HCT116 (cell line): Measurements from ENCODE around the gene CHD1. TPM values are rescaled to one million over a fixed set of nuclear protein-coding genes. Genes with fewer than 3 reads are reported as not detected.

Experiments used
- ATAC-seq: fragments of 200-7000 bp; cut with Tn5 transposase; 2 replicates; pipeline ENCODE4 v1.9.1; 2020; ENCODE audit warnings: mild to moderate bottlenecking, moderate library complexity
- BruUV-seq: library from RNA; stranded (reverse); fragments of 400-500 nt; replicated peaks from 2 replicates; lab custom pipeline; 2021; lab: Mats Ljungman, UMichigan
- CTCF ChIA-PET: fragments of 300-600 bp; sonication (Branson Sonifier 250); formaldehyde crosslinking; loops from one replicate; lab custom pipeline; 2021; ENCODE audit warnings: antibody characterized with exemption; lab: Charles Lee
- POLR2A ChIA-PET: fragments of 300-600, 350-600 bp; sonication (Branson Sonifier 250); formaldehyde crosslinking; loops from one replicate; lab custom pipeline; 2021; ENCODE audit warnings: antibody characterized with exemption; lab: Charles Lee
- RAD21 ChIA-PET, 2 experiments: fragments of 300-600 bp; sonication (Branson Sonifier 250); formaldehyde crosslinking; loops; one replicate each; lab custom pipeline; 2023; ENCODE audit warnings: low total read pairs in 2 of 2; ENCODE audit not compliant: uncharacterized antibody in 2 of 2, unreplicated experiment in 2 of 2, low non-redundant PET in 1 of 2; lab: Charles Lee
- DNase-seq: peaks from one replicate; pipeline ENCODE4 v3.0.0-alpha.2; 2010; ENCODE audit warnings: low read depth, low spot score
- H2AFZ ChIP-seq: fragments of 200-600 bp; shearing (Covaris generic), sonication (generic); 2 replicates; pipeline ENCODE4 v1.6.1; 2017; ENCODE audit warnings: low read depth, mixed run types, mixed read lengths, antibody characterized with exemption, low read length; ENCODE audit not compliant: poor library complexity, severe bottlenecking
- H3K27ac ChIP-seq: 2 replicates; pipeline ENCODE4 v1.5.1; 2012; ENCODE audit warnings: low read depth, low read length
- H3K27me3 ChIP-seq: fragments of 200-600 bp; sonication (generic); 2 replicates; pipeline ENCODE4 v1.6.1; 2016; ENCODE audit warnings: mixed run types, low read length, mixed read lengths; ENCODE audit not compliant: insufficient read depth
- H3K36me3 ChIP-seq, 2 experiments: fragments of 200-500 bp in 1 of 2; fragments of 200-600 bp in 1 of 2; sonication (Bioruptor generic) in 1 of 2; sonication (generic) in 1 of 2; 2 replicates each; pipeline versions ENCODE4 v1.5.1 to v1.6.1; 2014 to 2016; ENCODE audit warnings: low read length in 2 of 2, inconsistent platforms in 1 of 2, mixed read lengths in 1 of 2, mixed run types in 1 of 2; ENCODE audit not compliant: insufficient read depth in 2 of 2, control insufficient read depth in 1 of 2
- H3K4me1 ChIP-seq, 2 experiments: fragments of 200-600 bp in 1 of 2; sonication (generic) in 1 of 2; 2 replicates each; pipeline versions ENCODE4 v1.5.1 to v1.6.1; 2012 to 2017; ENCODE audit warnings: low read length in 2 of 2, inconsistent platforms in 1 of 2, mild to moderate bottlenecking in 1 of 2, mixed read lengths in 1 of 2, mixed run types in 1 of 2, moderate library complexity in 1 of 2; ENCODE audit not compliant: insufficient read depth in 2 of 2, control insufficient read depth in 1 of 2
- H3K4me2 ChIP-seq: fragments of 200-600 bp; sonication (generic); 2 replicates; pipeline ENCODE4 v1.6.1; 2017; ENCODE audit warnings: mixed run types, low read length, mixed read lengths
- H3K4me3 ChIP-seq, 2 experiments: fragments of 200-600 bp in 1 of 2; sonication (generic) in 1 of 2; replicated peaks in 1 of 2; 2 replicates each; pipeline ENCODE4 v1.5.1; 2011 to 2016; ENCODE audit warnings: low read length in 2 of 2, control low read depth in 1 of 2, low read depth in 1 of 2, mild to moderate bottlenecking in 1 of 2, mixed read lengths in 1 of 2, mixed run types in 1 of 2
- H3K79me2 ChIP-seq: fragments of 200-600 bp; sonication (generic); 2 replicates; pipeline ENCODE4 v1.6.1; 2017; ENCODE audit warnings: mild to moderate bottlenecking, mixed run types, low read length, moderate library complexity, mixed read lengths; ENCODE audit not compliant: insufficient read depth
- H3K9ac ChIP-seq: fragments of 200-600 bp; sonication (generic); 2 replicates; pipeline ENCODE4 v1.6.1; 2016; ENCODE audit warnings: low read length, mixed read lengths
- H3K9me2 ChIP-seq: fragments of 200-600 bp; sonication (generic), shearing (Covaris generic); 2 replicates; pipeline ENCODE4 v1.6.1; 2017; ENCODE audit warnings: mixed run types, mild to moderate bottlenecking, moderate library complexity; ENCODE audit not compliant: insufficient read depth
- H3K9me3 ChIP-seq, 2 experiments: fragments of 200-500 bp in 1 of 2; fragments of 200-600 bp in 1 of 2; sonication (Bioruptor generic) in 1 of 2; sonication (generic) in 1 of 2; 2 replicates each; pipeline ENCODE4 v1.6.1; 2014 to 2017; ENCODE audit warnings: low read length in 2 of 2, mixed read lengths in 2 of 2, inconsistent platforms in 1 of 2, low read depth in 1 of 2, mild to moderate bottlenecking in 1 of 2, mixed run types in 1 of 2, moderate library complexity in 1 of 2; ENCODE audit not compliant: control insufficient read depth in 1 of 2, insufficient read depth in 1 of 2
- H4K20me1 ChIP-seq: fragments of 200-600 bp; sonication (generic), shearing (Covaris generic); 2 replicates; pipeline ENCODE4 v1.6.1; 2017; ENCODE audit warnings: mixed run types, mild to moderate bottlenecking, moderate library complexity; ENCODE audit not compliant: insufficient read depth
- ATF3 ChIP-seq: IDR thresholded peaks from 2 replicates; pipeline ENCODE4 v1.6.1; 2012
- CBX3 ChIP-seq: IDR thresholded peaks from 2 replicates; pipeline ENCODE4 v1.6.1; 2012; ENCODE audit warnings: low read depth
- EGR1 ChIP-seq: IDR thresholded peaks from 2 replicates; pipeline ENCODE4 v1.6.1; 2012; ENCODE audit warnings: low read depth
- ELF1 ChIP-seq: IDR thresholded peaks from 2 replicates; pipeline ENCODE4 v1.6.1; 2012; ENCODE audit warnings: low read depth, borderline replicate concordance
- EZH2 ChIP-seq: fragments of 200-600 bp; sonication (generic); IDR thresholded peaks from 2 replicates; pipeline ENCODE4 v1.6.1; 2017; ENCODE audit warnings: antibody characterized with exemption, mixed run types
- FOSL1 ChIP-seq: IDR thresholded peaks from 2 replicates; pipeline ENCODE4 v1.6.1; 2012; ENCODE audit warnings: low read depth
- SIN3A ChIP-seq: IDR thresholded peaks from 2 replicates; pipeline ENCODE4 v1.6.1; 2012; ENCODE audit warnings: low read depth
- TCF7L2 ChIP-seq: IDR thresholded peaks from 2 replicates; pipeline ENCODE4 v1.7.0; 2011; ENCODE audit warnings: borderline replicate concordance, inconsistent platforms; ENCODE audit not compliant: insufficient read depth, insufficient read length; ENCODE audit errors: extremely low read depth
- intact Hi-C: fragments of 100-400 bp; cut with micrococcal nuclease; formaldehyde crosslinking; loops from 2 replicates; pipeline ENCODE4 v1.10.0; 2022
- total RNA-seq: library from RNA; stranded (reverse); gene quantifications from one replicate; pipeline ENCODE4 v1.2.1, GENCODE V29; 2021; ENCODE audit not compliant: unreplicated experiment
- TF ChIP-seq, protein P1 (sequence below): IDR thresholded peaks from 2 replicates; pipeline ENCODE4 v1.6.1; 2012; ENCODE audit warnings: low read depth

Gene CHD1
- total RNA-seq, 1 experiment from 2014 or later, result 43.9 TPM

GRCh38 chr5:98909363-98909762 lies 19.4 kb downstream of the CHD1 start:
- intact Hi-C loops, result no loop called here
- H3K9ac ChIP-seq, result no peak overlapping the region
- BruUV-seq, result no TSS peak
- TF ChIP-seq CBX3 (no peak), FOSL1 (no peak), TCF7L2 (no peak), ELF1 (no peak), ATF3 (no peak), EGR1 (no peak), EZH2 (no peak), SIN3A (no peak)
- TF ChIP-seq, protein P1, sequence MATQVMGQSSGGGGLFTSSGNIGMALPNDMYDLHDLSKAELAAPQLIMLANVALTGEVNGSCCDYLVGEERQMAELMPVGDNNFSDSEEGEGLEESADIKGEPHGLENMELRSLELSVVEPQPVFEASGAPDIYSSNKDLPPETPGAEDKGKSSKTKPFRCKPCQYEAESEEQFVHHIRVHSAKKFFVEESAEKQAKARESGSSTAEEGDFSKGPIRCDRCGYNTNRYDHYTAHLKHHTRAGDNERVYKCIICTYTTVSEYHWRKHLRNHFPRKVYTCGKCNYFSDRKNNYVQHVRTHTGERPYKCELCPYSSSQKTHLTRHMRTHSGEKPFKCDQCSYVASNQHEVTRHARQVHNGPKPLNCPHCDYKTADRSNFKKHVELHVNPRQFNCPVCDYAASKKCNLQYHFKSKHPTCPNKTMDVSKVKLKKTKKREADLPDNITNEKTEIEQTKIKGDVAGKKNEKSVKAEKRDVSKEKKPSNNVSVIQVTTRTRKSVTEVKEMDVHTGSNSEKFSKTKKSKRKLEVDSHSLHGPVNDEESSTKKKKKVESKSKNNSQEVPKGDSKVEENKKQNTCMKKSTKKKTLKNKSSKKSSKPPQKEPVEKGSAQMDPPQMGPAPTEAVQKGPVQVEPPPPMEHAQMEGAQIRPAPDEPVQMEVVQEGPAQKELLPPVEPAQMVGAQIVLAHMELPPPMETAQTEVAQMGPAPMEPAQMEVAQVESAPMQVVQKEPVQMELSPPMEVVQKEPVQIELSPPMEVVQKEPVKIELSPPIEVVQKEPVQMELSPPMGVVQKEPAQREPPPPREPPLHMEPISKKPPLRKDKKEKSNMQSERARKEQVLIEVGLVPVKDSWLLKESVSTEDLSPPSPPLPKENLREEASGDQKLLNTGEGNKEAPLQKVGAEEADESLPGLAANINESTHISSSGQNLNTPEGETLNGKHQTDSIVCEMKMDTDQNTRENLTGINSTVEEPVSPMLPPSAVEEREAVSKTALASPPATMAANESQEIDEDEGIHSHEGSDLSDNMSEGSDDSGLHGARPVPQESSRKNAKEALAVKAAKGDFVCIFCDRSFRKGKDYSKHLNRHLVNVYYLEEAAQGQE, result no peak
- TF ChIP-seq, all 23 proteins: peak for 0
- POLR2A ChIA-PET, result no interaction called here
- DNase-seq (no peak), ATAC-seq (no peak)
- Histone ChIP-seq H4K20me1 (peaks cover 50% of the 10 kb centered on the region), H3K27me3 (no peaks in the 10 kb centered on the region), H3K27ac (no peak overlapping the region), H3K4me1 (no peaks in the 10 kb centered on the region), H3K9me3 (no peaks in the 10 kb centered on the region), H3K36me3 (peaks cover 0 to 12% of the 10 kb centered on the region in 2 experiments; a peak in 2 of 4 replicates), H2AFZ (no peak overlapping the region), H3K9me2 (no peaks in the 10 kb centered on the region), H3K79me2 (peaks cover 100% of the 10 kb centered on the region), H3K4me3 (no peak overlapping the region), H3K4me2 (no peak overlapping the region)
- CTCF ChIA-PET, result interaction anchor here (1.2 kb wide), 1 partner anchor 9 kb away, joined by 4 read pairs; no protein-coding TSS in a partner anchor
- RAD21 ChIA-PET, result no interaction called here
